ENCODE data around the gene NTRK3. TPM values are rescaled to one million over a fixed set of nuclear protein-coding genes. Genes with fewer than 3 reads are reported as not detected.

The NTRK3 gene
- total RNA-seq, 1 donor from 2014 or later = 3.5 TPM

DNA sequence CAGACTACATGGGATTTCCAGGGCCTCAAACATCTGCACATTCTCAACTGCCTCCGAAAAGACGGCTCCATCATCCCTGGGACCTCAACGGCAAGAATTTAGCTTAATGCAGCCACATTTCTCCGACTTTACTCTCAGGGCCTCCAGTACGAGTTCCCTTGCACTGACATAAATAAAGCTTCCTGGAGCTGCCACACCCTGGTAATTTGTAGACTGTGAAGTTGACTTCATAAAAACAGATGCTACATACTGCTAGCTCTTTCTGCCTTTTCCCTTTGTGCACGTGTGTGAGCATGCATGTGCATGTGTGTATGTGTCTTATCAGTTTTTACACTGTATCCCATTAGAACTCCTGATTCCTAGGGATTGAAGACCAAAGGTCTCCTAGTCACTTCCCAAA lies 122.7 kb downstream of the NTRK3 start:
- Histone ChIP-seq H3K4me3 (no peak overlapping the region), H3K9me3 (no peaks in the 10 kb centered on the region), H3K27ac (no peak overlapping the region), H3K27me3 (ENCODE audit: low read depth) (no peaks in the 10 kb centered on the region), H3K36me3 (no peaks in the 10 kb centered on the region), H3K4me1 (no peaks in the 10 kb centered on the region)
- DNase-seq (no peak), ATAC-seq (no peak)
- intact Hi-C loops (cut with DNase I) = no loop called here
- no peak for TF ChIP-seq CTCF (IDR thresholded peaks at IDR 0.05)

DNA sequence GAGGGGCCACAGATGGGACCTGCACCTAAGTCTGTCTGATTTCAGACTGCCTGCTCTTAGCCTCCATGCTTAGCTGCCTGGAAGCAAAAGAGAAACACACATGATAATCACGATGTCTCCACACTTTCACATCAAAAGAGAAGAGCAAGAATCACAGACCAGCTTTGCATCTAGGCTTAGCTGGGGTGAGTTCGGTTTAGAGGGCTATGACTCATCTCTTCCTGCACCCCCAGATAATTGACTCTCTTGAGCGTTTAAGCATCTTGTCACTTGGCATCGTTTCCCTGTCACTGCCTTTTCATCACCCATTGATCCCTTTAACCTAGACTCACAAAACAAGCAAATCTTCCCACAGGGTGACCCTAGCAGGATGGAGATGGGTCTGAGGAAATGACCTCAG lies 124.0 kb downstream of the NTRK3 start:
- Histone ChIP-seq H3K4me3 (no peak overlapping the region), H3K9me3 (no peaks in the 10 kb centered on the region), H3K36me3 (no peaks in the 10 kb centered on the region), H3K27ac (no peak overlapping the region), H3K4me1 (no peaks in the 10 kb centered on the region), H3K27me3 (ENCODE audit: low read depth) (no peaks in the 10 kb centered on the region)
- no peak for DNase-seq
- TF ChIP-seq CTCF (IDR thresholded peaks at IDR 0.05) = no peak
- ATAC-seq = no peak
- intact Hi-C loops (cut with DNase I) = no loop called here

- ATAC-seq (no peak), DNase-seq (no peak)
- no peak overlapping the region for H3K27ac ChIP-seq
- no peak for TF ChIP-seq CTCF (IDR thresholded peaks at IDR 0.05)
- H3K4me1 ChIP-seq = no peaks in the 10 kb centered on the region
- H3K9me3 ChIP-seq = no peaks in the 10 kb centered on the region
- no peak overlapping the region for H3K4me3 ChIP-seq
- no peaks in the 10 kb centered on the region for H3K36me3 ChIP-seq
- intact Hi-C loops (cut with DNase I) = no loop called here
- H3K27me3 ChIP-seq (ENCODE audit: low read depth) = no peaks in the 10 kb centered on the region
Measured at GRCh38 chr15:88131937-88132336, 124.6 kb downstream of the NTRK3 start.

DNA sequence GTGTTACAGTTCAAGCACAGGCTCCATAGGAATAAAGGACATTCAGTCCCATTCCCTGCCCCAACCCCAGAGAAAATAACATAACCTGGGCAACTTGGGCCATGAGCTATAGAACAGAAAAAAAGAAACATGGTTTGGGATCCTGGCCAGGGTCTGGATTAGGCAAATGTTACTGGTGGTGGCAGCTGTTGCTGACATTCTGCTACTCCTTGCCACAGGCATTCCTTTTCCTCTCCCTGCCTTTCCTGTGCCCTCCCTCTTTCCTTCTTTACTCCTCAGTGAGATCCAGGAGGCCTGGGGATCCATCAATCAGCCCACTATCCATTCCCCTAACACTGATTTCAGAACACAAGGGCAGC lies 129.1 kb downstream of the NTRK3 start:
- Histone ChIP-seq H3K27ac (no peak overlapping the region), H3K9me3 (no peaks in the 10 kb centered on the region), H3K4me1 (no peaks in the 10 kb centered on the region), H3K27me3 (ENCODE audit: low read depth) (no peaks in the 10 kb centered on the region), H3K4me3 (no peak overlapping the region), H3K36me3 (no peaks in the 10 kb centered on the region)
- intact Hi-C loops (cut with DNase I) = no loop called here
- TF ChIP-seq CTCF (IDR thresholded peaks at IDR 0.05) = no peak
- no peak for DNase-seq
- no peak for ATAC-seq

DNA sequence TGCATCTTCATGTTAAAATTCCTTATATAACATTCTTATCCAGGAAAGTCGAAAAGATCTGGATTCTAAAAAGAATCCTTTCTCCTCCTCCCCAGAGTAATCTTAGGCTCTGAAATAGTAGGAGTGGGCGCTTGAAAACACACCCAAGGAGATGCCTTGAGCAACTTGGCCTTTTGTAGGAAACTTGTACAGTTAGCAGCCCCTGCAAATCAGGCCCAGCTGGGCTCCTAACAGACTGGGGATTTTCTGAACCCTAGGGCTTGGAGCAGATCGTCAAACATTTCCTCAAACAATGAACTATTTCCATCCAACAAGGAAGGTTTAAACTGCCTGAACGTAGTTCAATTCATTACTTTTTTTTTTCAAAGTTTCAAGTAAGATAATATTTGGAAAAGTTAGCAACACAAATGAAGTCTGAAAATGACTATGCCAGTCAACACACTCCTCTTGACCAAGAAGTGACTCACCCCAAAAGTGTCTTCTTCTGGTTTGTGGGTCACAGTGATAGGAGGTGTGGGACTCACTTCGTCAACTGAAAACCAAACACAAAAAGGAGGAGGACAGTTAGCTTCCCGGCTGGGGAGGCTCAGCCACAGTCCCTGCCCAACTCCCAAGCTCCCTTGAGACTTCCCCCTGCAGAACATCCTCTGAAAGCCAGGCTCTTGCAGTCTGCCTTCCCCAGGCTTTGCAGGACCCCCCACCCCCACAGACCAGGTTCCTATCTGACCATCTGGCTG lies 129.7 kb downstream of the NTRK3 start:
- intact Hi-C loops (cut with DNase I) = no loop called here
- no peak for TF ChIP-seq CTCF (IDR thresholded peaks at IDR 0.05)
- DNase-seq (no peak), ATAC-seq (no peak)
- no peaks in the 10 kb centered on the region for H3K4me1 ChIP-seq
- H3K27ac ChIP-seq = no peak overlapping the region
- H3K27me3 ChIP-seq (ENCODE audit: low read depth) = no peaks in the 10 kb centered on the region
- no peaks in the 10 kb centered on the region for H3K36me3 ChIP-seq
- H3K4me3 ChIP-seq = no peak overlapping the region
- H3K9me3 ChIP-seq = no peaks in the 10 kb centered on the region

All from lower lobe of right lung (tissue), 2 donors.